ENCODE results near the gene RAB27A. TPM values are rescaled to one million over a fixed set of nuclear protein-coding genes. Genes with fewer than 3 reads are reported as not detected.

RAB27A gene
- total and polyA plus RNA-seq, 9 of the 15 experiments (the other 6 are each of a cell fraction or from before 2014, with no cell fraction given): 31.5 to 171 (median 80.4) TPM

DNA sequence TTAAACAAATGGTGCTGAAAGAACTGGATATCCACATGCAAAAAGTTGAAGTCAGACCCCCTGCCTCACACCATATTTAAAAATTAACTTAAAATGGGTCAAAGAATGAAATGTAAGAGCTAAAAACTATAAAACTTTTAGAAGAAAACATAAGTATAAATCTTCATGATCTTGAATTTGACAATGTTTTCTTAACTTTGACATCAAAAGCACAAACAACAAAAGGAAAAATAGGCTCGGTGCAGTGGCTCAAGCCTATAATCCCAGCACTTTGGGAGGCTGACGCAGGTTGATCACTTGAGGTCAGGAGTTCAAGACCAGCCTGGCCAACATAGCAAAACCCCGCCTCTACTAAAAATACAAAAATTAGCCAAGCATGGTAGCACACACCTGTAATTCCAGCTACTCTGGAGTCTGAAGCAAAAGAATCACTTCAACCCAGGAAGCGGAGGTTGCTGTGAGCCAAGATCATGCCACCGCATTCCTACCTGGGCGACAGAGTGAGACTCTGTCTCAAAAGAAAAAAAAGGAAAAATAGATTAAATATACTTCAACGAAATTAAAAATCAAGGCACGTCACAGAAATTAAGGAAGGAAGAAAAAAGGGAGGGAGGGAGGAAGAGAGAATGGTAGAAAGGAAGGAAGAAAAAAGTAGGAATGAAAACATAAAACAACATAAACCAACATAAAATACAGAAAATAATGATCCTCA lies 1.5 kb downstream of the RAB27A start (continued):
- TF ChIP-seq POLR2AphosphoS2 (IDR thresholded peaks at IDR 0.05; ENCODE audit: low read length) (no peak), PRMT5 (CRISPR knock-in tag; IDR thresholded peaks at IDR 0.05) (no peak), ERF (CRISPR knock-in tag; IDR thresholded peaks at IDR 0.05) (no peak), RAD21 (CRISPR knock-in tag; conservative IDR thresholded peaks at IDR 0.05 in 1 of 2, IDR thresholded peaks at IDR 0.05 in 1 of 2) (no peak), SMARCE1 (IDR thresholded peaks at IDR 0.05) (0 out of 2 replicates have a peak, but pooled peaks have one; percentile 21), ZKSCAN3 (CRISPR knock-in tag; IDR thresholded peaks at IDR 0.05) (no peak), PHB2 (IDR thresholded peaks at IDR 0.05; ENCODE audit: low read depth) (peak; percentile 23; the same call in 1 of the 2 replicates), ZNF253 (CRISPR knock-in tag; conservative IDR thresholded peaks at IDR 0.05) (no peak), ELF2 (CRISPR knock-in tag; IDR thresholded peaks at IDR 0.05) (no peak), JUND (IDR thresholded peaks at IDR 0.05; ENCODE audit: borderline replicate concordance, low read depth, low read length) (no peak), JUND (tag; IDR thresholded peaks at IDR 0.05; ENCODE audit: borderline replicate concordance, low read depth, low read length) (no peak), TAF15 (IDR thresholded peaks at IDR 0.05; ENCODE audit: low read depth, low read length) (no peak), E2F3 (CRISPR knock-in tag; IDR thresholded peaks at IDR 0.05) (no peak), NR2C2 (CRISPR knock-in tag; IDR thresholded peaks at IDR 0.05) (no peak), NR2C2 (tag; IDR thresholded peaks at IDR 0.05) (peak; percentile 26; the same call in 1 of the 2 replicates), NFATC3 (IDR thresholded peaks at IDR 0.05) (no peak), RNF2 (IDR thresholded peaks at IDR 0.05) (no peak), MXI1 (IDR thresholded peaks at IDR 0.05; ENCODE audit: low read depth, low read length) (no peak), ZNF583 (CRISPR knock-in tag; IDR thresholded peaks at IDR 0.05) (0 out of 2 replicates have a peak, but pooled peaks have one; percentile 51), MED1 (CRISPR knock-in tag; IDR thresholded peaks at IDR 0.05; ENCODE audit: borderline replicate concordance) (no peak), EHMT2 (IDR thresholded peaks at IDR 0.05) (no peak), CEBPB (tag; IDR thresholded peaks at IDR 0.05) (no peak)
- TF ChIP-seq, protein P1, sequence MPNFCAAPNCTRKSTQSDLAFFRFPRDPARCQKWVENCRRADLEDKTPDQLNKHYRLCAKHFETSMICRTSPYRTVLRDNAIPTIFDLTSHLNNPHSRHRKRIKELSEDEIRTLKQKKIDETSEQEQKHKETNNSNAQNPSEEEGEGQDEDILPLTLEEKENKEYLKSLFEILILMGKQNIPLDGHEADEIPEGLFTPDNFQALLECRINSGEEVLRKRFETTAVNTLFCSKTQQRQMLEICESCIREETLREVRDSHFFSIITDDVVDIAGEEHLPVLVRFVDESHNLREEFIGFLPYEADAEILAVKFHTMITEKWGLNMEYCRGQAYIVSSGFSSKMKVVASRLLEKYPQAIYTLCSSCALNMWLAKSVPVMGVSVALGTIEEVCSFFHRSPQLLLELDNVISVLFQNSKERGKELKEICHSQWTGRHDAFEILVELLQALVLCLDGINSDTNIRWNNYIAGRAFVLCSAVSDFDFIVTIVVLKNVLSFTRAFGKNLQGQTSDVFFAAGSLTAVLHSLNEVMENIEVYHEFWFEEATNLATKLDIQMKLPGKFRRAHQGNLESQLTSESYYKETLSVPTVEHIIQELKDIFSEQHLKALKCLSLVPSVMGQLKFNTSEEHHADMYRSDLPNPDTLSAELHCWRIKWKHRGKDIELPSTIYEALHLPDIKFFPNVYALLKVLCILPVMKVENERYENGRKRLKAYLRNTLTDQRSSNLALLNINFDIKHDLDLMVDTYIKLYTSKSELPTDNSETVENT (CRISPR knock-in tag; IDR thresholded peaks at IDR 0.05): no peak
- TF ChIP-seq, protein P2, sequence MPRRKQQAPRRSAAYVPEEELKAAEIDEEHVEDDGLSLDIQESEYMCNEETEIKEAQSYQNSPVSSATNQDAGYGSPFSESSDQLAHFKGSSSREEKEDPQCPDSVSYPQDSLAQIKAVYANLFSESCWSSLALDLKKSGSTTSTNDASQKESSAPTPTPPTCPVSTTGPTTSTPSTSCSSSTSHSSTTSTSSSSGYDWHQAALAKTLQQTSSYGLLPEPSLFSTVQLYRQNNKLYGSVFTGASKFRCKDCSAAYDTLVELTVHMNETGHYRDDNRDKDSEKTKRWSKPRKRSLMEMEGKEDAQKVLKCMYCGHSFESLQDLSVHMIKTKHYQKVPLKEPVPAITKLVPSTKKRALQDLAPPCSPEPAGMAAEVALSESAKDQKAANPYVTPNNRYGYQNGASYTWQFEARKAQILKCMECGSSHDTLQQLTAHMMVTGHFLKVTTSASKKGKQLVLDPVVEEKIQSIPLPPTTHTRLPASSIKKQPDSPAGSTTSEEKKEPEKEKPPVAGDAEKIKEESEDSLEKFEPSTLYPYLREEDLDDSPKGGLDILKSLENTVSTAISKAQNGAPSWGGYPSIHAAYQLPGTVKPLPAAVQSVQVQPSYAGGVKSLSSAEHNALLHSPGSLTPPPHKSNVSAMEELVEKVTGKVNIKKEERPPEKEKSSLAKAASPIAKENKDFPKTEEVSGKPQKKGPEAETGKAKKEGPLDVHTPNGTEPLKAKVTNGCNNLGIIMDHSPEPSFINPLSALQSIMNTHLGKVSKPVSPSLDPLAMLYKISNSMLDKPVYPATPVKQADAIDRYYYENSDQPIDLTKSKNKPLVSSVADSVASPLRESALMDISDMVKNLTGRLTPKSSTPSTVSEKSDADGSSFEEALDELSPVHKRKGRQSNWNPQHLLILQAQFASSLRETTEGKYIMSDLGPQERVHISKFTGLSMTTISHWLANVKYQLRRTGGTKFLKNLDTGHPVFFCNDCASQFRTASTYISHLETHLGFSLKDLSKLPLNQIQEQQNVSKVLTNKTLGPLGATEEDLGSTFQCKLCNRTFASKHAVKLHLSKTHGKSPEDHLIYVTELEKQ (CRISPR knock-in tag; IDR thresholded peaks at IDR 0.05): no peak
- TF ChIP-seq, protein P3, sequence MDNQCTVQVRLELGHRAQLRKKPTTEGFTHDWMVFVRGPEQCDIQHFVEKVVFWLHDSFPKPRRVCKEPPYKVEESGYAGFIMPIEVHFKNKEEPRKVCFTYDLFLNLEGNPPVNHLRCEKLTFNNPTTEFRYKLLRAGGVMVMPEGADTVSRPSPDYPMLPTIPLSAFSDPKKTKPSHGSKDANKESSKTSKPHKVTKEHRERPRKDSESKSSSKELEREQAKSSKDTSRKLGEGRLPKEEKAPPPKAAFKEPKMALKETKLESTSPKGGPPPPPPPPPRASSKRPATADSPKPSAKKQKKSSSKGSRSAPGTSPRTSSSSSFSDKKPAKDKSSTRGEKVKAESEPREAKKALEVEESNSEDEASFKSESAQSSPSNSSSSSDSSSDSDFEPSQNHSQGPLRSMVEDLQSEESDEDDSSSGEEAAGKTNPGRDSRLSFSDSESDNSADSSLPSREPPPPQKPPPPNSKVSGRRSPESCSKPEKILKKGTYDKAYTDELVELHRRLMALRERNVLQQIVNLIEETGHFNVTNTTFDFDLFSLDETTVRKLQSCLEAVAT (IDR thresholded peaks at IDR 0.05): peak in 1 of 2 experiments; percentile 74; a peak in 3 of 4 replicates
